Measurements from ENCODE around the gene ZNF436.

- TF ChIP-seq SIN3A (IDR thresholded peaks at IDR 0.05; ENCODE audit: borderline replicate concordance, insufficient read depth, low read depth, low read length) (no peak), CTCF (IDR thresholded peaks at IDR 0.05) (no peak), POLR2AphosphoS5 (IDR thresholded peaks at IDR 0.05; ENCODE audit: low read depth, low read length) (no peak)
These were observed 17.9 kb upstream of the ZNF436 start for GRCh38 chr1:23387494-23387893.
